Measurements from ENCODE around the gene PHAX. TPM values are rescaled to one million over a fixed set of nuclear protein-coding genes. Genes with fewer than 3 reads are reported as not detected.

PHAX gene
- total RNA-seq, 1 experiment from 2014 or later: 15.2 TPM

DNA sequence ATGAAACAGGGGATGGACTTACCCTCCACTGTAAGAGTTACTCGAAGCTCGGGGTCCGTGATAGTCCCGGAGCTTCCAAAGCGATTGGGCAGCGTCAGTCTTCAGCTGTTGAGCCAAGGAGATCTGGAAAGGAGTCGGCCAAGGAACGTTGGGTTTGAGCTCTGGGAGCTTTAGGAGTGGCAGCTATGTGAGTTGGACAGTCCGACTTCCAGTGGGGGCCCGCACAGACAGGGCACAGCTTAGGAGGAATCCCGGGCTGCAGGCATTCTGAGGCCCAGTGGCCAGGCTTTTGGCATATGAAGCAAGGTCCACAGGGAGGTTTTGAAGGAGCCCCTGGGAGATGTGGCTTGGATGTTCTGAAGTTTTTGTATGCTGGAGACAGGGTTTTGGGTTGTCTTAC lies 72.7 kb downstream of the PHAX start:
- no peaks in the 10 kb centered on the region for H3K4me1 ChIP-seq (ENCODE audit: low read length)
- no peaks in the 10 kb centered on the region for H3K79me2 ChIP-seq (ENCODE audit: low read length)
- no peak overlapping the region for H2AFZ ChIP-seq (ENCODE audit: low read length)
- H3K36me3 ChIP-seq (ENCODE audit: insufficient read depth, low read length): no peaks in the 10 kb centered on the region; the same call in 1 of the 2 replicates
- no peak for DNase-seq
- no peak overlapping the region for H3K27ac ChIP-seq (ENCODE audit: low read length)
- no peaks in the 10 kb centered on the region for H4K20me1 ChIP-seq (ENCODE audit: insufficient read depth, low read depth, low read length)
- no peak overlapping the region for H3K4me2 ChIP-seq (ENCODE audit: low read depth, low read length, poor library complexity, severe bottlenecking)
- H3K27me3 ChIP-seq (ENCODE audit: low read length): no peaks in the 10 kb centered on the region
- no peak overlapping the region for H3K4me3 ChIP-seq (ENCODE audit: low read length)
- H3K9me3 ChIP-seq (ENCODE audit: low read length): no peaks in the 10 kb centered on the region; the same call in 1 of the 2 replicates
- H3K9me2 ChIP-seq (replicated peaks; ENCODE audit: insufficient read depth, low read length): no peaks in the 10 kb centered on the region
- no peak overlapping the region for H3K9ac ChIP-seq (ENCODE audit: low read length)

DNA sequence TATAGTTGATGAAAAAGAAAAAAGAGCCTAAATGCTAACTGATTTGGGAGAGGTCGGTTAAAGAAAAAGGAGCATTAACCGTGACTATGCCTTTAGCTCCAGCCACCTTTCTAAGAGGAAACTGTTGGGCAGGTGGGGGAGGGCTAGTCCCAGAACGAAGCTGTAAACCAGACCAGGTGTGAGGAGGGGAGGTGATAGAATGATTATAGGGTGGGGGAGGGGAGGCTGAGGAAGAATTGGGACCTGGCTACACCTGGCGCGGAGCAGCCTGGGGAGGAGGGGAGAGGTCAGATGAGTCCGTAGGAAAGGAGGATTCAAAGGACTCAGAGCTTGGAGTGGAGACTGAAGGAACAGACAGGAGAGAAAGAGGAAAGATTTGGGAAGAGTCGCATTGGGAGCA lies 73.4 kb downstream of the PHAX start:
- no peak overlapping the region for H3K9ac ChIP-seq (ENCODE audit: low read length)
- no peaks in the 10 kb centered on the region for H3K27me3 ChIP-seq (ENCODE audit: low read length)
- no peak overlapping the region for H3K4me2 ChIP-seq (ENCODE audit: low read depth, low read length, poor library complexity, severe bottlenecking)
- no peak for DNase-seq
- H3K27ac ChIP-seq (ENCODE audit: low read length): no peak overlapping the region
- no peaks in the 10 kb centered on the region; the same call in 1 of the 2 replicates for H3K36me3 ChIP-seq (ENCODE audit: insufficient read depth, low read length)
- H3K4me3 ChIP-seq (ENCODE audit: low read length): no peak overlapping the region
- no peaks in the 10 kb centered on the region for H3K4me1 ChIP-seq (ENCODE audit: low read length)
- H4K20me1 ChIP-seq (ENCODE audit: insufficient read depth, low read depth, low read length): no peaks in the 10 kb centered on the region
- H2AFZ ChIP-seq (ENCODE audit: low read length): no peak overlapping the region
- no peaks in the 10 kb centered on the region for H3K9me2 ChIP-seq (replicated peaks; ENCODE audit: insufficient read depth, low read length)
- H3K79me2 ChIP-seq (ENCODE audit: low read length): no peaks in the 10 kb centered on the region
- H3K9me3 ChIP-seq (ENCODE audit: low read length): no peaks in the 10 kb centered on the region; the same call in 1 of the 2 replicates

DNA sequence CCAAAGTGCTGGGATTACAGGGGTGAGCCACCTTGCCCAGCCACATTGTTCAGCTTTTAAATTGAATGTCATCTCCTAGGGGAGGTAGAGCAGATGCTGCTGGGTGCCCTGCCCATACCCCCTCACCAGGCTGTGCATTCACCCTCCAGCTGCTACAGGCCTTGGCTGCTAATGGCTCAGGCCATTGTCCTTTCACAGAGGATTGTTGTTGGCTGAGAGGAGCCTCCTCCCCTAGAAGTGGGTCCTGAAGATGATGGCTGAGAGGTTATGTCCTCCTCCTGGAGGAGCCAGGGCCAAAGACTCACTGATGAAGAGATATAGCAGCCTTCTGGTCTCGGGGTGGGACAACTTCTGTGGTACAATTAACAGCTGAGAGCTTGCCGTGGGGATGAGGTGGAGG lies 74.6 kb downstream of the PHAX start:
- H3K79me2 ChIP-seq (ENCODE audit: low read length): no peaks in the 10 kb centered on the region
- no peak overlapping the region for H3K9ac ChIP-seq (ENCODE audit: low read length)
- no peak for DNase-seq
- no peaks in the 10 kb centered on the region for H4K20me1 ChIP-seq (ENCODE audit: insufficient read depth, low read depth, low read length)
- H3K4me2 ChIP-seq (ENCODE audit: low read depth, low read length, poor library complexity, severe bottlenecking): no peak overlapping the region
- no peak overlapping the region for H3K27ac ChIP-seq (ENCODE audit: low read length)
- H3K36me3 ChIP-seq (ENCODE audit: insufficient read depth, low read length): no peaks in the 10 kb centered on the region
- no peaks in the 10 kb centered on the region for H3K9me3 ChIP-seq (ENCODE audit: low read length)
- no peaks in the 10 kb centered on the region for H3K9me2 ChIP-seq (replicated peaks; ENCODE audit: insufficient read depth, low read length)
- H2AFZ ChIP-seq (ENCODE audit: low read length): no peak overlapping the region
- H3K4me1 ChIP-seq (ENCODE audit: low read length): peaks cover 9% of the 10 kb centered on the region
- no peaks in the 10 kb centered on the region for H3K27me3 ChIP-seq (ENCODE audit: low read length)
- H3K4me3 ChIP-seq (ENCODE audit: low read length): no peak overlapping the region

DNA sequence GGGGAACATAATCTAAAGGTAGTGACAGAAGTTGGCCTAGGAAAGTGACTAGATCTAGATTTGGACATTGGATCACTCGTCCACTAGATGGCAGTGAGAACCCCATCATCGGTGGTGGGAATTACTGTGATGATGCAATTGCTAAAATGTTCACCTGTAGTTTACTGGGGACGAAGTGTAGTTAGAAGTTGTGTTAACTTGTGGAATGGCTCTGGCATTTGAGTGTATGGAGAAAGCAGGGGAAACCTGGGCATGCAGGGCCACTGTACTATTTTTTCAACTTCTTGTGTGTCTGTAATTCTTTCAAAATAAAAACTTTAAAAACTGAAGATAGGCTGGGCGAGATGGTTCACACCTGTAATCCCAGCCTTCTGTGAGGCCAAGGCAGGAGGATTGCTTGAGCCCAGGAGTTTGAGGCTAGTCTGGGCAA lies 75.5 kb downstream of the PHAX start:
- no peaks in the 10 kb centered on the region for H3K36me3 ChIP-seq (ENCODE audit: insufficient read depth, low read length)
- no peaks in the 10 kb centered on the region for H3K79me2 ChIP-seq (ENCODE audit: low read length)
- no peaks in the 10 kb centered on the region for H3K9me3 ChIP-seq (ENCODE audit: low read length)
- no peak overlapping the region for H3K9ac ChIP-seq (ENCODE audit: low read length)
- no peaks in the 10 kb centered on the region for H3K9me2 ChIP-seq (replicated peaks; ENCODE audit: insufficient read depth, low read length)
- H3K27ac ChIP-seq (ENCODE audit: low read length): no peak overlapping the region
- no peaks in the 10 kb centered on the region for H3K27me3 ChIP-seq (ENCODE audit: low read length)
- H2AFZ ChIP-seq (ENCODE audit: low read length): no peak overlapping the region
- H3K4me3 ChIP-seq (ENCODE audit: low read length): no peak overlapping the region
- H3K4me2 ChIP-seq (ENCODE audit: low read depth, low read length, poor library complexity, severe bottlenecking): no peak overlapping the region
- no peaks in the 10 kb centered on the region for H4K20me1 ChIP-seq (ENCODE audit: insufficient read depth, low read depth, low read length)
- H3K4me1 ChIP-seq (ENCODE audit: low read length): peaks cover 12% of the 10 kb centered on the region
- DNase-seq: peak; percentile 85

Small RNA genes lying within 50 kb of the gene (small RNA-seq; reads per million reads assigned to genes)
- not detected for gene BOLA3P3
- not detected for gene RNU6-290P

Other genes with a start within 250 kb of the PHAX start
- 4.5 and 8.1 TPM in 2 replicates for gene GRAMD2B, start 177.5 kb upstream of the PHAX start, total RNA-seq (2014; rRNA removed; shearing (Covaris generic); ENCODE audit: low replicate concordance)
- not detected in 2 replicates for gene ALDH7A1, start 5.7 kb upstream of the PHAX start, total RNA-seq (2014; rRNA removed; shearing (Covaris generic); ENCODE audit: low replicate concordance)
- gene LMNB1, start 176.2 kb downstream of the PHAX start, total RNA-seq (2014; rRNA removed; shearing (Covaris generic); ENCODE audit: low replicate concordance): 49.8 and 94.5 TPM in 2 replicates

Data from Karpas-422 (cell line).